ENCODE results near the gene DEPDC5.

The DEPDC5 gene

GRCh38 chr22:31852691-31853421 is 99.0 kb downstream of the DEPDC5 start:
- DNase-seq: no peak

DNA sequence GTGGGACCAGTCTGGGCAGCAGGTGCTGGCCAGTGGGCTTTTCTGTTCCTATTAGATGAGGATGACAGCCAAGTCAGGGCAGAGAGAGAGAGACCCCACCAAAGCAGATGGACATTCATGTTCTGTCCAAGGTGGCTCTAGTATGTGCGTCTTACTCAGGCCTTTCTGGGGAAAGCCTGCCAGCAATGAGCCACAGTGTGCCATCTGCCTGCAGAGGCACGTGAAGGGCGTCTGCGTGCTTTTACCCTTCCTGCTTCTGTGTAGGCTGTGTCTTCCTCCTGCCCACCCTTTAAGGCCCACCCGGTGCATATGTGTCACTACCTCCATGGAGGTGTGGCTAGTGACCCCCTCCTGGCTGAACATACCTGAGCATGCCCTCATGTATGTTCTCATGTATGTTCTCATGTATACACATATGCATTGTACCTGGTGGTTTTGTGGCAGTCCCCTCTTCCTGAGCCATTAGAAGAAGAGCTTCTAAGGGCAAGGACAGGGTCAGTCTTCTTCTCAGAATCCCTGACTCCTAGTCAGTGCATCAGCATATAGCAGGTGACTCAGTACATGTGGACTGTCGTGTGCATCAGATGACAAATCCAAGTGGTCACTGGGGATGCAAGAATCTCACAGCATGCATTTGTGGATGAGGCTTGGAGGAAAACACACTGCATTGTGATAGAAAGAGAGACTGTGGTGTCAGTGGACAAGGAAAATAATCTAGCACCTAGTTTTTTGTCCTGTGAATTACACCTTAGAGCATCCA is 100.1 kb downstream of the DEPDC5 start:
- DNase-seq: no peak

DNA sequence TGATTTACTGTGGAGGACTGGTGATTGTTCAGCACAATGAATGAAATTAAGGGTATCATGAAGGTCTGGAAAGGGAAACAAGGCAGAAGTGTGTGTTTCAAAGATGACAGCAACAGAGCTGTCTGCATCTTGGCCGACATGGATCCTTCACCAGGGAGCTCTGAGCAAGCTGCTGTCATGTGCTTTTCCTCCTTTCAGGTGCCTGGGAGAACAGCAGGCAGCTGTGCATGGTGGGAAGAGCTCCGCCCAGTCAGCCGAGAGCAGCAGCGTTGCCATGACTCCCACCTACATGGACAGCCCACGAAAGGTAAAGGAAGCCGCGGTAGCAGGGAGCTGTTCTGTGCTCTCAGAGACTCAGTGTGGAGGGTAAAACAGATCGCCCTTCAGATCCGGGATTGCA is 103.4 kb downstream of the DEPDC5 start:
- no peak for DNase-seq

DNA sequence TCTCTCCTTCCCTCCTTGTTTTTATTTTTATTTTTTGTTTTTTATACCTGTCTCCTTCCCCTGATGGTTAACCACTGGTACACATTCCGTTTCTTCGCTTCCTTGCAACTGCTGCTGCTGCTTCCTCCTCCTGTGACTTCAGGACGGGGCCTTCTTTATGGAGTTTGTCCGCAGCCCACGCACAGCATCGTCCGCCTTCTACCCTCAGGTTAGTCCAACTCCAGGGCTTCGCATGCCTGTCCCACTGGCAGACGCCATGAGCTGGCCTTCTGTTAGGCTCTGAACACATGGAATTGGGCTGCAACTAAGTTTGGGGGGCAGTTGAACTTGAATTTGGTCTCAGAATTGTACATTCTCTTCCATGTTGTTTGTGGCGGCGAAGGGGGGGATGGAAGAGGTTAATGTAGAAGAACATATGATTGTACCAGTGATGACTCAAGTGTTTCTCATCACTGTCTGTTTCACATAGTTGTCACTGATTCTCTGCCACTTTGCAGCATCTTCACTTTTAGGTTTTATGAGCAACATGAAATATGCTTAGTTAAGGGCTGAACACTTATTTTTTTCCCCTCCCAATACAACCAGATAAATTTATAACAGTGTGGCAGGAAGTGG is 107.5 kb downstream of the DEPDC5 start:
- no peak for DNase-seq

- DNase-seq: no peak
Observed at GRCh38 chr22:31866918-31867317, 113.1 kb downstream of the DEPDC5 start.

- DNase-seq: no peak
Observed at GRCh38 chr22:31867386-31868153, 113.8 kb downstream of the DEPDC5 start.

DNA sequence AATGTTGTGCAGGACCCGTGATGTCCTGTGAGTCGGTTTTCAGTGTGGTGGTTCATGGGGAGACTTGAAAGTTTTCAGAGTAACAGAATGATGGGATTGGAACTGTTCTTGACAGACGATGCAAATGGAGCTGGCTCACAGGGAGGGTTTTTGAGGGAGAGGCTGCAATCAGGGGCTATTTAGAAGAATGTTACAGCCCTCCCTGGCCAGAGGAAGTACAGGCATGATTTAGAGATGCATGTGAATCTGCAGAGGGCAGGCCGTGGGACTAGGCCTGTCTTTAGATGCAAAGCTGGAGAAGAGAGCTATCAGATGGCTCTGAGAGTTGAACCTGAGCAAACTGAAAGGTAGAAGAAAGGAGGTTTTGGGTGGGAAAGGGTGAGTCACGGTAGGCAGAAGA is 115.9 kb downstream of the DEPDC5 start:
- DNase-seq: no peak

- peak; percentile 24 to 50 for DNase-seq
Observed at GRCh38 chr22:31870890-31871289, 117.1 kb downstream of the DEPDC5 start.

DNA sequence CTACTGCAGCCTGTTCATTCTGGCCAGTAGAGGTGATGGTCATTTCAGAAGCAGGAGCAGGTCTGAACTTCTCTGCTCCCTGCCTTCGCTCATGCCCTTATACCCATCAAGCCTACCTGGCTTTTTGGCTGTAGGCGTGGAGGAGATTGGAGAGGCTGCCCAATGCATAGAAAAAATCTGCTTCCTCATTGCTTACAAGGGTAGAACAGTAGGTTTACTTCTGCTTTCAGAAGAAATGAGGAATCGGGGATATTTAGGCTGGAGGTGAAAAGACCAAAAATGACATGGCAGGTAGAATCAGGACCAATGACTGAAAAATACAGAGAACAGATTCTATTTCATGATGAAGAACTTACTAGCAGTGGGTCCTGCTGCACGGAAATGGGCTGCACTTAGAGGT is 117.7 kb downstream of the DEPDC5 start:
- no peak for DNase-seq

DNA sequence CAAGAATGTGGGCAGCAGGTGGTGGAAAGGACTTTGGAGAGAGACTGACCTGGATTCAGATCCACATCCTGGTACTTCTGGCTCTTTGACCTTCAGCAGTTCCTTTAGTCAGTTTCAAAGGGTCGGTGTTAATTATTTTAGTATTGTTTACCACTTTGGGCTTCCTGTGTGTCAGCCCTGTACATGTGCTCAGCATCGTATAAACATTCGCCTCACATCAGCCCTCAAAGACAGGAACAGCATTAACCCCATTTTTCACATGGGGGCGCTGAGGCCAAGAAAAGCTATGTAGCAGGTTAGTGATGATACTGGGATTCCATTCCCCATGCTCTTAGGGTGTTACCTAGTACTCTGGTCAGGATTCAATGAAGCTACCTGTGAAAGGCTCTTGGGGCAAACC is 118.4 kb downstream of the DEPDC5 start:
- no peak for DNase-seq

DNA sequence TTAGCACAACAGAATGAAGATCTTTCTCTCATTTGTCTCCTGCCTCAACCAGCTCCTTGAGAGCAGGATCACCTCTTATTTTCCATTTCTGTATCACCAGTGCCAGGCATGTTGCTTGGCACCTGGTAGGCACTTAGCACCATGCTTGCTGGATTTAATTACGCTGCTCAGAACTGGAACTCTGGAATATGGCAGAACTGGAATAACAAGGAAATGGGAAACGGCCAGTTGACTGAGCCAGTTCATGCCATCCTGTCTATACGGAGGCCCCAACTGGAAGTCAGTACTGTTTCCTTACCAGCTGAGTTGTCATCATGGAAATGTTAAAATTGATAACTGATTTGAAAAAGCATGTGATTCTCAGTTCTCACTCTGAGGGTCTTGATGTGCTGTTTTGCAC is 121.0 kb downstream of the DEPDC5 start:
- no peak for DNase-seq

DNA sequence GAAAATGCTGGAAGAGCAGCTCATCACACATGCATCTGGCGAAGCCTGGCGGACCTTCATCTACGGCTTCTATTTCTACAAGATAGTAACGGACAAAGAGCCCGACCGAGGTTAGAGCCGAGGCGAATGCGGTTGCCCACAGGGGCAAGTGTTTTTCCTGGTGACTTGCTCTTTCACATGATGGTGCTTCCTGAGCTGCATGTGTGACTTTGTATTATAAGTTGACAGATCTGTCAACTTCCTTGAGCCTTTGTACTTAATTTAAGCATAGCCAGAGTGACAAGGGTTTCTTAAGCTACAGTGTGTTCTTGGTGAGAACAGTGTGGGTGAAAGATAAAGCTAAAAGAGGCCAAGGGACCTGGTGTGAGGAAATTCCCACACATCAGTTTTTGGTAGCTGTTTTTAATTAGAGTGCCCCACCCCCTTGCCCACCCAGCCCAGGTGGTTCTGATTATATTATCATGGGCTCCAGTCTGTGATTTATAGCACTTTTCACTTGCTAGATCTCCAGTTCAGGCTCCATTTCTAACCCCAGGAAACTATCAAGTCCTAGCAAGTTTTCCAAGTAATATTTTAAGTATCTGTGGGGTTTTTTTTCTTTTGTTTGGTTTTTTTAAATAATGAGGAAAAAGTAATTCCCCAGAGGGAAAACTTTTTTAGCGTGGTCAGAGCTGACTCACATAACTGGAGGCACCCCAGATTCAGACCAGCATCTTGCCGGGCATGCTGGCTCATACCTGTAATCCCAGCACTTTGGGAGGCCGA is 122.5 kb downstream of the DEPDC5 start:
- no peak for DNase-seq

DNA sequence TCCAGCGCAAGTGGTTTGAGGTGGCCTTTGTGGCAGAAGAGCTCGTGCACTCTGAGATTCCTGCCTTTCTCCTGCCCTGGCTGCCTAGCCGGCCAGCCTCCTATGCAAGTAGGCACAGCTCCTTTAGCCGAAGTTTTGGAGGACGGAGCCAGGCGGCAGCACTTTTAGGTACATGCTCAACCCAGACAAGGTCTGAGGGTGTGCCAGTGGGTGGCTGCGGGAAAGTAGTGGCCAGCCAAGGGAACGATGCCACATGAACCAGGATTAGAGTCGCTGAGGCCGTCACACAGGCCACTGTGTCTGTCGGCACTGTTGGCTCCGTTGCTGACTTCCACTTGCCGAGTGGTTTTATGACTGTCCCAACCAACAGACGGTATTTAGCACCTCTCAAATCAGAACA is 125.8 kb downstream of the DEPDC5 start:
- no peak for DNase-seq

- no peak for DNase-seq
Observed at GRCh38 chr22:31881200-31881599, 127.4 kb downstream of the DEPDC5 start.

GRCh38 chr22:31881865-31882264 is 128.0 kb downstream of the DEPDC5 start:
- no peak for DNase-seq

DNA sequence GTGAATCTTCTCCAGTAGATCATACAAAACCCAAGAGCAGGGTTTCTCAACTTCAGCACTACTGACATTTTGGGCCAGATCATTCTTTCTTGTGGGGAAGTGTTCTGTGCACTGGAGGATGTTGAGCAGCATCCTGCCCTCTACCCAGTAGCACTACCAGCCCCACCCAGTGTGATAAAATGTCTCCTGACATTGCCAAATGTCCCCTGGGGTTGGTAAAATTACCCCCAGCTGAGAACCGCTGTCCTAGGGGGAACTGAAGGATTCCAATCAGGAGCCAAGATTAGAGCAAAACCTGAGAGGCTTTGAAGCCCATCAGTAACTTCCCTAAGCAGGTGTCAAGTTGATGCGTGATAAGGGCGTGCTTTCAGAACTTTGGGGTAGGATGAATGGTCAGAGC is 129.2 kb downstream of the DEPDC5 start:
- no peak for DNase-seq

DNA sequence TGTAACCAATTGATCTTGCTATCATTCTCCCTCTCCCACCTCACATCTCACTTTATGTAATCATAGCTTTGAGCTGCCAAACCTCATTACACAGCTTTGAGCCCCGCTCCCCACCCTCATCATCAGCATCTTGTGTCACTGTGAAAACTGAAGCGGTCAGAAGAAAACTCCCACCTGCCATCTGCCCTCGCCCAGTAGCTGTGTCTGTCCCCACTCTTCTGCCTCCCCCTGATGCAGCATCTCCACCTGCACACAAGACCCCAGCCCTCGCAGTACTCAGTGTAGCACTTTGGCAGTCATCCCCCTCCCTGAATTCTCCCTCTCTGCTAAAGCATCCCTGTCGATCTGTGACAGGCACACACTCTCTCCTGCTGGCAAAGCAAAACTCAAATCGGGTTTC is 130.2 kb downstream of the DEPDC5 start:
- no peak for DNase-seq

DNA sequence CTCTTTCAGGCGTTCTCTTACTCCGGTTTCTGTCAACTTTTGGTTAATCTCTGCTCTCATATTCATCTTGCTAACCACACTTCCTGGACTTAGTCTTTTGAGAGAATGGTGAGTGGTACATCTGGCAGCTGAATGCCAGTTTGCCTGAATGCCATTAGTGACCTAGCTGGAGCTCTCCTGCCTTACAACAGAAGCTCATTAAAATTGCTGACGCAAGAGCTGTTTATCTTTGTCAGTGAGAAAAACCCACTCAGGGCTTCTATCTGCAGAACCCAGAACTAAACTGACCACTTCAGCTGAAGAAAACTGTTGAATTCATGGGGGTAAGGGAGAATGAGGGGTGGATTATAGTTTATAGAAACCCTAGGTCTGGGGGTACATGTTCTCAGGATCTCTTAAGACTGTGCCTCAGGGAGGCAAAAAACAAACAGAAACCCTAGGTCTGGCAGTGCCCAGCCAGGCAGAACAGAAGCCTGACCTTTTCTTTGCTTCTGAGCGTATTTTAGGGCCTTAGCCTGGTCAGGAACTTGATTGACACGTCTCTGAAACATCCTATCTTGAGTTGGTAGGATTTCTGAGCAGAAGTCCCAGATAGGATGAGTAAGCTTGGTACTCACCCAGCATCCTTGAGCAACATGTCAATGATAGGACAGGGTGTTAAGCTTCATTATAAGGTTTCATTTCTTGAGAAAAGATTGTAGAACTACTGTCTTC is 137.7 kb downstream of the DEPDC5 start:
- DNase-seq: no peak

GRCh38 chr22:31892080-31892433 is 138.2 kb downstream of the DEPDC5 start:
- no peak for DNase-seq

GRCh38 chr22:31893460-31893859 is 139.6 kb downstream of the DEPDC5 start:
- peak; percentile 35 to 36 for DNase-seq

DNA sequence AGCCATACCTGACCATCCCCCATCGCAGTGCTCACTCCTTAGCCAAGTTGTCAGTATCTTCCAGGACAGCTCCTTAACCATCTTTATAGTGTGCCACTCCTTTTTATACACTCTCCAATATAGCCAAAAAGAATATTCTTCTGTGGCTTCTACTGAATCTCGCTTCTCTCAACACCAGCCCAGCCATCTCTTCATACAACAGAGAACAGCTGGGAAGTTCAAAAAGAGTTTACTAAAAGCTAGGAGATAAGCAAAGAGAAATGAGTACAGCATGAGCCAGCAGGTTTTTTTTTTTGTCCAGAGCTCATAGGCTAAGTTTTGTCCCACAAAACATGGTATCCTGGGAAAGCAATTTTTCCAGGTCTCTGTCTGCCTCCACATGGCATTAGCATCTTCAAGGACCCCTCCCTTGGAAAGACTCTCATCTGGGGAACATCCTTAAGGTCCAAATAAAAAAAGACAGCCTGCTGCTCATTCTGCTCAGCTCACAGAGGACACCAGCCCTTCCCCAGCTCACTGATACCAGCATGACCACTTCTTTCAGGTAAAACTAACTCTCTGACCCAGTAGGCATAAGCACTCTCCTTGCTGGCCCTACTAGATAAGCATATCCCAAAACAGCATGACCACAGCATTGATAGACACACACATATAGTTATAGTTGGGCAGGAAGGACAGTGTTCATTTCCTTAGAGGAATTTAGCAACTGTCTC is 141.7 kb downstream of the DEPDC5 start:
- DNase-seq: no peak

Data from hippocampal formation (tissue), 2 donors.